GM19324 (cell line): ENCODE data around the gene TEX26.
"Not testable (repeated sequence)": the region's sequence is repeated elsewhere in the genome, so short reads cannot be mapped to it uniquely, and the experiment has no call there.

Source experiments
- ATAC-seq: cut with Tn5 transposase; IDR thresholded peaks from one replicate; pipeline ENCODE4 v1.9.1; 2021; ENCODE audit warnings: mild to moderate bottlenecking, moderate library complexity; ENCODE audit not compliant: unreplicated experiment, low FRiP score

Gene TEX26

DNA sequence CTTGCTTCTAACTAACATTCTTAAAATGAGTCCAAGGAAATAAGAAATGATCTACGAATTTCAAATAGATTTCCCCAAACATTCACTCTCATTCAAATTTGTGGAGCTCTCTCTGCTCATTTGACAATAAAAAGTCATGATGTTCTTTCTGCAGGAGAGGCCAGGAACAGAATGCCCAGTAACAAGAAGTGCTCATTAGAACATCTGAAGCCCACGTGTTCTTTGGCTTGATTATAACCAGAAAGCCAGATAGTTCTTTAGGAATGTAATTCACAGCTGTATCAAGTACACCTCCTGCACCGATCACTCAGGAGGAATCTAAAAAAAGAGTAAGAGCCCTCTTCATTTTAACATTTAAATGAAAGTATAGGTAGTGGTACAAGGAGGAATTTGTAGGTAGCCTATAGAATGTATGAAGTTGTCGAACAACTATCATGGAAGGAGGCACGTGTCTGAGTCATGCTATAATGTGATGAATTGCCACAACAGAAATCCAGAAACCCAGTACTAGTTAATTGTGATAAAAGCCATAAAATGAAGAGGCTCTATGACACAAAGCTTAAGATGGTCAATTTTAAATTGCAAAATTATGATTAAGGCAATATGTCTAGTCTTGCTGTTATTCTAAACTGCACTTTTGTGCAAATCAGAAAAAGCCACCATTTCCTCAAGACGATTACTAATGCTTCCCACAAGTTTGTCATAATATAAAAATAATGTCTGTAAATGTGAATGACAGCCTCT is 13.6 kb upstream of the TEX26 start:
- ATAC-seq, result no peak

GRCh38 chr13:30920162-30920909 is 12.1 kb upstream of the TEX26 start:
- no peak for ATAC-seq

- ATAC-seq, result no peak
These were observed 9.0 kb upstream of the TEX26 start for GRCh38 chr13:30923418-30923817.

DNA sequence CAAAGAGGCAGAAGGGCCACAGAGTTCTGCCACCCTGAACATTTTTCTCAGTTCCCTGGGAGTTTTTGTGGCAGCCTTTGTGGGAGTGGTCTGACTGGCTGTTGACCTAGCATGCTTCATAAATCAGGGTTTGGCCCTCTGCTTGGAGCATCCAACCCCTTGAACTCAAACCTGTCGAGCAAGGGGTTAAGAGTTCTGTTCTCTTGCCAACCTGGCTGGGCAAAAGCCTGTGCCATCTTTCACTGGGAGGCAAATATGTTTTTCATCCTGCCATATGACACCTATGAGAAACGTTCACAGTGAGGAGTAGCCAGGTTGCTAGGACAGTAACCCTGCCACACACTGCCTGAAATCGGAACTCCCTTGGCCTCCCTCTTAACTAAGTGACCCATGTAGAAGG is 7.7 kb upstream of the TEX26 start:
- ATAC-seq, result no peak

GRCh38 chr13:30925429-30925828 is 7.0 kb upstream of the TEX26 start:
- ATAC-seq, result no peak

- ATAC-seq, result no peak
These were observed 5.7 kb upstream of the TEX26 start for GRCh38 chr13:30926781-30927180.

DNA sequence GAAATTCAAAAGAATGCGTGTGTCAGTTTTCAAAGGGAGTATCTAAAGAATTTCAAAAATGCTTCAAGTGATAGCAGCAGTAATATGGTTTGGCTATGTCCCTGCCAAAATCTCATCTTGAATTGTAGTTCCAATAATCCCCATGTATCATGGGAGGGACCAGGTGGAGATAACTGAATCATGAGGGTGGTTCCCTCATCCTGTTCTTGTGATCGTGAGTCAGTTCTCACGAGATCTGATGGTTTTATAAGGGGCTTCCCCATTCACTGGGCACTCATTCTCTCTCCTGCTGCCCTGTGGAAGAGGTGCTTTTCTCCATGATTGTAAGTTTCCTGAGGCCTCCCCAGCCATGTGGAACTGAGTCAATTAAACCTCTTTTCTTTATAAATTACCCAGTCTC is 5.3 kb upstream of the TEX26 start:
- ATAC-seq, result not testable (repeated sequence)

DNA sequence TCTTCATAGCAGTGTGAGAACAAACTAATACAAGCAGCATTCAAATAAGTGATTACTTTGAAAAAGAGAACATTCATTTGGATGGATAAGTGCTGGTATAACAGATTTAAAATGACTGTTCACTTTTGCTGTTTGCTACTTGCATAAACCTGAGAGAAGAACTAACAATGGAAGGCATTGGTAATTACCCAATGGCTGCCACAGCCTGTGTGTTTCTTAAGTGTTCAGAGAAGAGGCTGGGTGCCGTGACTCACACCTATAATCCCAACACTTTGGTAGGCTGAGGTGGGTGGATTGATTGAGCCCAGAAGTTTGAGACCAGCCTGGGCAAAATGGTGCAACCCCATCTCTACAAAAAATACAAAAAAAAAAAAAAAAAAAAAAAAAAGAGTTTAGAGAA is 4.9 kb upstream of the TEX26 start:
- no peak for ATAC-seq

- ATAC-seq, result no peak
These were observed 3.5 kb upstream of the TEX26 start for GRCh38 chr13:30928978-30929377.

GRCh38 chr13:30933354-30933670 is 856 bp downstream of the TEX26 start:
- no peak for ATAC-seq

DNA sequence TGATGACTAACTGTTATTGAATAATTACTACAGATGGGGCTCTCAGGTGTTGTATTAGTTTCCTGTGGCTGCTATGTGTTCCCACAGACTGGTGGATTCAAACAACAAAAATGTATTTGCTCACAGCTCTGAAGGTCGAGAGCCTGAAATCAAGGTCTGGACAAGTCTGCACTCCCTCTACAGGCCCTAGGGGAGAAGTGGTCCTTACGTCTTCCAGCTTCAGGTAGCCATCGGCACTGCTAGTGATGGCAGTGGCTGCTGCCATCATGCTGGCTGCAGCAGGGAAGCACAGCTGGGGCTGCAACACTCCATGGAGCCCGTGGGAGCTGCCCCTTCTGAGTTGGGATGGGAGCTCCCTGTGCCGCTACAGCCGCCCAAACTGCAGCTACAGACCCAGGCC is 1.9 kb downstream of the TEX26 start:
- ATAC-seq, result no peak

GRCh38 chr13:30934803-30935202 is 2.3 kb downstream of the TEX26 start:
- no peak for ATAC-seq

- no peak for ATAC-seq
These were observed 4.5 kb downstream of the TEX26 start for GRCh38 chr13:30936971-30937370.

DNA sequence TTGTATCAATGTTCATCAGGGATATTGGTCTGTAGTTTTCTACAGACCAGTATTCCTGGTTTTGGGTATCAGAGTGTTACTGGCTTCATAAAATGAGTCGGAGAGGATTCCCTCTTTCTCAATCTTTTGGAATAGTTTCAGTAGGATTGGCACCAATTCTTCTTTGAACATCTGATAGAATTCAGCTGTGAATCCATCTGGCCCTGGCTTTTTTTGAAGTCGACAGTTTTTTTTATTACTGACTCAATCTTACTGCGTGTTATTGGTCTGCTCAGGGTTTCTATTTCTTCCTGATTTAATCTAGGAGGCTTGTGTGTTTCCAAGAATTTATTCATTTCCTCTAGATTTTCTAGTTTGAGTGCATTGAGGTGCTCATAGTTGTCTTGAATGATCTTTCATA is 11.4 kb downstream of the TEX26 start:
- no peak for ATAC-seq

DNA sequence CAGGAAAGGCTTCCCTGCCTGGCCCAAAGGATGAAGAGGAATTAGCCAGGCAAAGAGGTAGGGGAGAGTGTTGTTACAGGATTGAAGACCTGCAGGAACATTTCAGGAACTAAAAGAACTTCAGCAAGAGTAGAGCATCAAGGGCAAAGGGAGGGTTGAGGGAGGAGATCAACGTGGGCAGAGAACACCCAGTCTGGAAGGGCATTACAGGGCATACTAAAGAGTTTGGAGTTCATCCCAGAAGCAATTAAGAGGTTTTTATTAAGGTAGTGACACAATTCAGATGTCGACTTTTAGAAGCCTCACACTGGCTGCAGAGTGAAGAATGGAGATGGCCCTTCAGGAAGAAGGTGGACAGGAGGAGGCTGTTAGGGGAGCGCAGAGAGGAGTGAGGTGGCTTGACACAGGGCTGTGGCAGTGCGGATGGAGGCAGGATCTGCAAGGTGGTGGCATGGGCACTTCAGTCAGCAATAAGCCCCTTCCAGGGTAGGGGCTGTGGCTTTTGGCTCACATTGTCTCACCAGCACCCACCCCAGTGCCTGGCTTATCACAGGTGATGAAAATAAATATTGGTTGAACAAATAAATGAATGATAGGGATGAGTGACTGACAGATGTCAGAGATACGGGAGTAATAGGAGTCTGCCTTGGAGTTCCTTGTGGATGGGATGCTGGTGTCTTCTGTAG is 24.9 kb downstream of the TEX26 start:
- ATAC-seq, result no peak

GRCh38 chr13:30959678-30960077 is 27.2 kb downstream of the TEX26 start:
- ATAC-seq, result no peak

DNA sequence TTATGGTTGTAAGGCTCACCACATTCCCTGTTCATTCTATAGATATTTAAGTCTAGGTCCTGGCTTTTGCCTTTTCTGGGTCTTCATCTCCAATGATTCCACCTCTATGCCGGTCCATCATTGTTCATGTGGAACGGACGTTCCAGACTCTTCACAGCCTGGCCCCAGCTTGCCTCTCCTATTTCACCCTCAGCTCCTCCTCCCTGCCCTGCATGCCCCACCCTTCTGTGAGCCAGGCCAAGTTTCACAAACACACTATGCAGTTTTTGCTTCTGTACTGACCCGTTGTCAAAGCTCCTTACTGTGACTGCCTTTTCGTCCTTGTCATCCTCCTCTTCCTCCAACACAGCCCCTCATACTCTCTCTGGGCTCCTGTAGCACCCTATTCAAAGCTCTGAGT is 31.3 kb downstream of the TEX26 start:
- no peak for ATAC-seq

- no peak for ATAC-seq
These were observed 32.9 kb downstream of the TEX26 start for GRCh38 chr13:30965380-30965779.

DNA sequence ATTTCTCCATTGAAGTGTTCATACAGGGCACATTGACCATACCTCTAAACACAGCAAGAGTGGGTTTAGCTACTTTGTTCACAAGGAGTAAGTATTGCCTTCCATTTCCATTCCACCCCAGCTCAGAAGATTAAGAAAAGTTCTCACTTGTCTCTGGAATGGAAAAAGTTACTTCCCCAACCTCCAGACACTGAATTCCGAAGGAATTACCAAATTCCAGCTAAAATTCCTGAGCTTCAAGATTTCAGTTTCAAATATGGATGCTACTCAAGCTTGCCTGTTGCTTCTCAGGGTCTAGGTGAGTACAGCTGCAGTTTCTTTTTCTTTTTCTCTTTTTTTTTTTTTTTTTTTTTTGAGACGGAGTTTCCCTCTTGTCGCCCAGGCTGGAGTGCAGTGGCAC is 33.6 kb downstream of the TEX26 start:
- no peak for ATAC-seq

GRCh38 chr13:30968846-30969245 is 36.4 kb downstream of the TEX26 start:
- no peak for ATAC-seq

DNA sequence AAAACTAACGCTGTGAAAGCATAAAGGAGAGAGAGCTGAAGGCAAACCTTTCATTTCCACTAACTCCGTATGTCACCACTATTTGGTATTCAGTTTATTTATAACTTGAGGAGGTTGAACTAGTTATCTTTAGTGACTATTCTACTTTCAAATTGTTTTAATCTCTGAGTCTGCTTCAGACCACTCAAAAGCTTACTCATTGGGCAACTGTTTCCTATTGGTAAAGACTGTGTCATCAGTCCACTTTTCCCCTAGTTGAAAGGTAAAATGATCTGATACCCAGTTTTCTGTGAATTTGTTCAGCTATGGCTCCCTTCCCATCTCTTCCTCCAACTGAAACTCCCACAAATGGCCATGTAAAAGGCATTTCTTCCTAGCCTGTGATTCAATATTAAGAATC is 39.1 kb downstream of the TEX26 start:
- no peak for ATAC-seq

DNA sequence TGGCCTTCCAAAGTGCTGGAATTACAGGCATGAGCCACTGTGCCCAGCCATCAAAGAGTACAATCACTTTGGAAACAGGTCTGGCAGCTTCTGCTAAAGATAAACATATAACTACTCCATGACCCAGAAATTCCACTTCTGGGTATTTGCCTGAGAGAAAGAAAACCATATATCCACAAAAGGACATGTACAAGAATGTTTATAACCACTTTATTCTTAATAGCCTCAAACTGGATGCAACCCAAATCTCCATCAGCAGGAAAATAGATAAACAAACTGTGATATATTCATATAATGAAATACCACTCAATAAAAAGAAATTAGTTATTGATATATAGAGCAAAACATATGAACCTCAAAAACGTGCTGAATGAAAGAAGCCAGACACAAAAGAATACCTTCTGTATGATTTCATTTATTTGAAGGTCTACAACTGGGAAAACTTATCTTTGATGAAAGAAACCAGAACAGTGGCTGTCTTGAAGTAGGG is 40.5 kb downstream of the TEX26 start:
- no peak for ATAC-seq
